Mesendoderm (in vitro differentiated cells): ENCODE results near the gene TCF12.
"Not testable (repeated sequence)": the region's sequence is repeated elsewhere in the genome, so short reads cannot be mapped to it uniquely, and the experiment has no call there.

ENCODE experiments used
- DNase-seq: peaks from one replicate; pipeline ENCODE4 v3.0.0; 2013
- H2AK5ac ChIP-seq: 2 replicates; pipeline ENCODE4 v1.6.1; 2013; ENCODE audit warnings: low read length, inconsistent platforms
- H2BK120ac ChIP-seq: 2 replicates; pipeline ENCODE4 v1.6.1; 2013; ENCODE audit warnings: low read depth, mild to moderate bottlenecking, low read length, moderate library complexity, mixed read lengths
- H2BK15ac ChIP-seq: replicated peaks from 2 replicates; pipeline ENCODE4 v1.6.1; 2013; ENCODE audit warnings: low read depth, mild to moderate bottlenecking, moderate library complexity
- H2BK5ac ChIP-seq: 2 replicates; pipeline ENCODE4 v1.6.1; 2013; ENCODE audit warnings: low read length, inconsistent platforms
- H3K18ac ChIP-seq: 2 replicates; pipeline ENCODE4 v1.6.1; 2013; ENCODE audit warnings: mild to moderate bottlenecking, low read length, mixed read lengths
- H3K23ac ChIP-seq: one replicate; pipeline ENCODE4 v1.6.1; 2013; ENCODE audit warnings: low read length
- H3K27ac ChIP-seq: 2 replicates; pipeline ENCODE4 v1.5.1; 2013; ENCODE audit warnings: low read depth, mild to moderate bottlenecking, inconsistent platforms, low read length, moderate library complexity
- H3K27me3 ChIP-seq: 2 replicates; pipeline ENCODE4 v1.6.1; 2013; ENCODE audit warnings: low read length, control low read depth, mild to moderate bottlenecking, inconsistent platforms; ENCODE audit not compliant: insufficient read depth, poor library complexity
- H3K36me3 ChIP-seq: 2 replicates; pipeline ENCODE4 v1.6.1; 2013; ENCODE audit warnings: low read length, inconsistent platforms; ENCODE audit not compliant: control insufficient read depth, insufficient read depth
- H3K4ac ChIP-seq: one replicate; pipeline ENCODE4 v1.6.1; 2013; ENCODE audit warnings: low read depth, mild to moderate bottlenecking, low read length, moderate library complexity
- H3K4me1 ChIP-seq: 2 replicates; pipeline ENCODE4 v1.6.1; 2013; ENCODE audit warnings: low read depth, low read length, inconsistent platforms; ENCODE audit not compliant: control insufficient read depth
- H3K4me2 ChIP-seq: 2 replicates; pipeline ENCODE4 v1.6.1; 2013; ENCODE audit warnings: low read length
- H3K4me3 ChIP-seq: 2 replicates; pipeline ENCODE4 v1.5.1; 2013; ENCODE audit warnings: mild to moderate bottlenecking, low read length
- H3K56ac ChIP-seq: one replicate; pipeline ENCODE4 v1.6.1; 2013; ENCODE audit warnings: low read length
- H3K79me1 ChIP-seq: 2 replicates; pipeline ENCODE4 v1.6.1; 2013; ENCODE audit warnings: low read length, inconsistent platforms
- H3K79me2 ChIP-seq: 2 replicates; pipeline ENCODE4 v1.6.1; 2013; ENCODE audit warnings: mild to moderate bottlenecking, low read length; ENCODE audit not compliant: control insufficient read depth, insufficient read depth
- H3K9ac ChIP-seq: 2 replicates; pipeline ENCODE4 v1.6.1; 2013; ENCODE audit warnings: low read length, inconsistent platforms
- H4K5ac ChIP-seq: one replicate; pipeline ENCODE4 v1.6.1; 2013; ENCODE audit warnings: low read length
- H4K8ac ChIP-seq: one replicate; pipeline ENCODE4 v1.6.1; 2013; ENCODE audit warnings: low read depth, mild to moderate bottlenecking, control low read depth, low read length, moderate library complexity
- WGBS: extraction: QIAGEN DNeasy Blood & Tissue Kit; methylation state at CpG from one replicate; pipeline ENCODE4 v1.1.7; 2013; ENCODE audit warnings: low lambda C conversion rate, missing lambda C conversion rate; ENCODE audit not compliant: insufficient coverage; ENCODE audit errors: extremely low coverage; 5-methylcytosine and 5-hydroxymethylcytosine counted together

TCF12 gene

DNA sequence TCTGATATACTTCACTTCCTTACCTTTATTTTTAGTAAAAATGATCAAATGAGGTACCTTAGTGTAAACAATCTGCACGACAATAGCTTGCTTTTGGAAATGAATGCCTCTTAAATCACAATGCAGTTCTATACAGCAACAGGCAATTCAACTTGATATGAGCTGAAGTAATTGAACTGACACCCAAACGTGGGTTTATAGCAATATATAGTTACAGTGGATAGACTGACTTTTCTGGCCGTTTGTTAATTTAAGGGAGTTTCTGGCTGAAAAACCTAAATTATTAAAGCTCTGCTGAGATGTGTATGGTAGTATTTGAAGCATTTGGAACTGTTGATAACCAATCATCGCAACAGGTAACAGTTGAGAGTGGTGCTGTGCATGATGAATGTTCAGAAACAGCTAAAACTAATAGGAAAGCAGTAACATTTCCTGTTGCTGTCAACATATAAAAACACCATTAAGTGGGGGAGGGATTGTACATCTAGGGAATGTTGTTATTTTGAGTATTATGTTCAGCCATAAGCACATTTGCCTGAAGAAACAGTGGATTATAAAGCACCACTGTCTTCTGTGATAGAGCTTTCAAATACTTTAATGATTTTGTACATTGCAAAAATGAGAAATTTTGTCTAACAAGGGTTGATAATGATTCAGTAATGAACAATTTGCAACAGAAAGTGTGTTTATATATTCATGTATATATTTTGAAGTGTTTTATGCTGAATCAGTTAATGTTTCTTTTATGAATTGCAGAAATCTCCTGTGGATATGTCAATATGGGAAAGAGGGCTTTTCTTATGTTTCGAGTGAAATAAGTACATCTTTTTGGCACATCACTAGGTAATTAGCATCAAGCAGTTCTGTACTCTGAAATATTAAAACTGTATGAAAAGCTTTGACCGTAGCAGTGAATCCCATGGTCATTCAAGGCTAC is 176.1 kb downstream of the TCF12 start:
- Histone ChIP-seq H3K4ac (no peak overlapping the region), H3K23ac (no peak overlapping the region), H2BK5ac (no peak overlapping the region), H3K56ac (no peak overlapping the region), H3K4me1 (no peaks in the 10 kb centered on the region), H3K27me3 (no peaks in the 10 kb centered on the region), H2BK15ac (no peak overlapping the region), H3K18ac (no peak overlapping the region), H2AK5ac (no peak overlapping the region), H3K79me2 (no peaks in the 10 kb centered on the region), H4K8ac (no peak overlapping the region), H3K27ac (no peak overlapping the region), H2BK120ac (no peak overlapping the region), H3K79me1 (peaks cover 2% of the 10 kb centered on the region), H3K36me3 (no peaks in the 10 kb centered on the region), H3K4me3 (no peak overlapping the region), H3K4me2 (no peak overlapping the region), H3K9ac (no peak overlapping the region), H4K5ac (no peak overlapping the region)
- no CpG with 5 or more reads among the region's 6 CpGs for WGBS
- DNase-seq, result no peak

DNA sequence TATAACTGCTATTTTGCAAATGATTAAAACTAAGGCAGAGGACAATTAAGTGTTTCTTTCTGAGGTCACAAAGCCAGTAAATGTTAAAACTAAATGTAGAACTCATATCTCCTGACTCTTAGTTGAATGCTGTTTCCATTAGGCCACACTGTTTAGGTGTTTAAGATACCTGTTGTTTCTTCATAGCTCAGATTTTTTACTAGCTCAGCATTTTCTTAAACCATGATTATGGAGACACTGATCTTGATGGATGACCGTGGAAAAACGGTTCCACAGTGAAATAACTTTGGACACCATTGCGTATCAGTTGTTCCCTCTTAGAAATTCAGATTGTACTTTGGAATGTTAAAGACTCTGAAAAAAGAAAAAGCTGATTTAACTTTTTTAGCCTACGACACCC is 177.5 kb downstream of the TCF12 start:
- DNase-seq, result no peak
- Histone ChIP-seq H2BK5ac (no peak overlapping the region), H3K36me3 (no peaks in the 10 kb centered on the region), H4K8ac (no peak overlapping the region), H3K4me1 (no peaks in the 10 kb centered on the region), H3K23ac (no peak overlapping the region), H3K4ac (no peak overlapping the region), H2BK120ac (no peak overlapping the region), H3K79me1 (peaks cover 2% of the 10 kb centered on the region), H3K9ac (no peak overlapping the region), H3K27me3 (no peaks in the 10 kb centered on the region), H3K56ac (no peak overlapping the region), H2AK5ac (no peak overlapping the region), H3K18ac (no peak overlapping the region), H3K79me2 (no peaks in the 10 kb centered on the region), H4K5ac (no peak overlapping the region), H3K27ac (no peak overlapping the region), H3K4me2 (no peak overlapping the region), H3K4me3 (no peak overlapping the region), H2BK15ac (no peak overlapping the region)
- WGBS, result no CpG with 5 or more reads among the region's 4 CpGs

DNA sequence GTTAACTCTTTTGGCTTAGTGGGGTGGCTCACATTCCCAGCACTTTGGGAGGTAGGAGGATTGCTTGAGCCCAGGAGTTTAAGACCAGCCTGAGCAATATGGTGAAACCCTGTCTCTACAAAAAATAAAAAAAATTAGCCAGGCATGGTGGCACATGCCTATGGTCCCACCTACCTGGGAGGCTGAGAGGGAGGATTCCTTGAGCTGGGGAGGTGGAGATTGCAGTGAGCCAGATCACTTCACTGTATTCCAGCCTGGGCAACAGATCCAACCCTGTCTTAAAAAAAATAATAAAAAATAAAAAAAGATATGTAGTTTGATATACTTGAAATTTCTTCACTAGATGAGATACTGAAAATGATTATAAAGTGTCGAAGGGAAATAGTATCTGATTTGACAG is 178.8 kb downstream of the TCF12 start:
- Histone ChIP-seq H2BK15ac (no peak overlapping the region), H3K27me3 (no peaks in the 10 kb centered on the region), H3K9ac (no peak overlapping the region), H3K79me1 (peaks cover 4% of the 10 kb centered on the region), H3K4me3 (no peak overlapping the region), H3K4me2 (no peak overlapping the region), H4K5ac (no peak overlapping the region), H3K4ac (no peak overlapping the region), H3K79me2 (no peaks in the 10 kb centered on the region), H3K36me3 (no peaks in the 10 kb centered on the region), H3K4me1 (no peaks in the 10 kb centered on the region), H4K8ac (no peak overlapping the region), H3K18ac (no peak overlapping the region), H2BK5ac (no peak overlapping the region), H3K23ac (no peak overlapping the region), H3K56ac (no peak overlapping the region), H2BK120ac (no peak overlapping the region), H3K27ac (no peak overlapping the region), H2AK5ac (no peak overlapping the region)
- 100% methylated on average over 1 of the region's 1 CpG for WGBS
- DNase-seq, result no peak

DNA sequence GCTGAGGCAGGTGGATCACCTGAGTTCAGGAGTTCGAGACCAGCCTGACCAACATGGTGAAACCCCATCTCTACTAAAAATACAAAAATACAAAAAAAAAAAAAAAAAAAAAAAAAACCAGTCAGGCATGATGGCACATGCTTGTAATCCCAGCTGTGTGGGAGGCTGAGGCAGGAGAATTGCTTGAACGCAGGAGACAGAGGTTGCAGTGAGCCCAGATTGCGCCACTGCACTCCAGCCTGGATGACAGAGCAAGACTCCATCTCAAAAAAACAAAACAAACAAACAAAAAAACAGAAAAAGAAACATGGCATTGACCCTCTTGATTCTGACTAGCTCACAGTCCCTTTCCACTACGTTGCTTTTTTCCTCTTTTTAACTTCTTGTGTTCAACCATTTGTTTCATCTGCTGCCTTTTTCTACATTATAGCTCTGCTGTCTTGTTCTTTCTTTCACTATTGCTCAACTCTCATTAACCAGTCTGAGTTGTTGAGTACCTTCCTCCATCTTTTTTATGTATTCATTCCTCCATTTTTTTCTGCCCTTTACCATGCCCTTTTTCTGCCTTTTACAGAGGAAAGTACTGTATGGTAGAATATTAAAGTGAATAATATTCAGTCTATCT is 179.6 kb downstream of the TCF12 start:
- H3K4me2 ChIP-seq, H4K5ac ChIP-seq, H3K56ac ChIP-seq, H3K4me1 ChIP-seq, H3K18ac ChIP-seq, H3K4me3 ChIP-seq, H3K27me3 ChIP-seq, H2AK5ac ChIP-seq, DNase-seq, H3K36me3 ChIP-seq, H3K9ac ChIP-seq, H3K79me1 ChIP-seq, H2BK15ac ChIP-seq, H3K27ac ChIP-seq, H2BK120ac ChIP-seq, H2BK5ac ChIP-seq, H3K79me2 ChIP-seq, H3K4ac ChIP-seq, H4K8ac ChIP-seq, H3K23ac ChIP-seq: not testable (repeated sequence)
- no CpG with 5 or more reads among the region's 4 CpGs for WGBS

DNA sequence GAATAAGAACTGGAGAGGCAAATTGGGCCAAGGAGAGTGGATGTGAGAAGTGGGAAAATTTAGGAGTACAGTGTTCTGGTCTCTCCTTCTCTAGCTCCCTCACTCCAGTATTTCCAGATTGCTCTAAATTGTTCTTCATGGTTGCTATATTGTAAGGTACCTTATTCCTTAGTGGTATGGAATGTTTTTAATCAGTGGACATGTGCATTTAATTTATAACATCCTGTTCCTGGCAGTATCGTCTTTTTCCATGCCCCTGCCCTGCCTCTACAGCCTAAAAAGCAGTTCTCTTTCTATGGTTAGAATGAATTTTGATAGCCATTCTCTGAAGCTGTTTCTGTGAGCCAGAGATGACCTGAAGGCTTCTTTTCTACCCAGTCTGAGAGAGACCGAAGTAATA is 180.5 kb downstream of the TCF12 start:
- Histone ChIP-seq H3K79me2 (no peaks in the 10 kb centered on the region), H4K8ac (no peak overlapping the region), H3K79me1 (peaks cover 4% of the 10 kb centered on the region), H3K27me3 (no peaks in the 10 kb centered on the region), H3K9ac (no peak overlapping the region), H2AK5ac (no peak overlapping the region), H3K4ac (no peak overlapping the region), H3K4me3 (no peak overlapping the region), H2BK5ac (no peak overlapping the region), H3K36me3 (no peaks in the 10 kb centered on the region), H2BK15ac (no peak overlapping the region), H3K4me1 (no peaks in the 10 kb centered on the region), H3K56ac (no peak overlapping the region), H3K23ac (no peak overlapping the region), H4K5ac (no peak overlapping the region), H2BK120ac (no peak overlapping the region), H3K27ac (no peak overlapping the region), H3K4me2 (no peak overlapping the region), H3K18ac (no peak overlapping the region)
- WGBS, result no CpG with 5 or more reads among the region's 2 CpGs
- no peak for DNase-seq
